Esophagus muscularis mucosa (tissue), 3 donors: ENCODE measurements around the gene JMJD1C.

Source experiments
- POLR2AphosphoS5 ChIP-seq, 2 donors: sonication (generic); formaldehyde crosslinking; IDR thresholded peaks; one replicate each; pipeline ENCODE4 v1.6.1; 2017; ENCODE audit warnings: antibody characterized with exemption in 2 of 2
- TF ChIP-seq, protein P1 (sequence below), 3 experiments: fragments of 200-600 bp in 2 of 3; fragments of 450-650 bp in 1 of 3; sonication (generic) in 2 of 3; IDR thresholded peaks; one replicate each; pipeline ENCODE4 v1.5.1; 2017 to 2019; ENCODE audit warnings: antibody characterized with exemption in 3 of 3, mild to moderate bottlenecking in 2 of 3, moderate library complexity in 1 of 3

DNA sequence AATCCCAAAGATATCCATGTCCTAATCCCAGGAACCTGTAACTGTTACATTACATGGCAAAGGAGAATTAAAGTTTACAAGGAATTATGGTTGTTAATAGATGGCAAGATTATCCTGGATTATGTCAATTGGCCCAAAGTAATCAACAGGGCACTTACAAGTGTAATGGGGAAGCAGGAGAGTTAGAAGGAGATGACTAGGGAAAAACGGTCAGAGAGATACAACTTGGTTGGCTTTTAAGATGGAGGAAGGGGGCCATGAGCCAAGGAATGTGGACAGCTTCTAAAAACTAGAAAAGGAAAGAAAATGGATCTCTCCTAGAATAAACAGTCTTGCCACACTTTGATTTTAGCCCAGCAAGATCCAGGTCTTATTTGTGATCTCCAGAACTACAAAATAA, 3.3 kb downstream of the JMJD1C start:
- TF ChIP-seq, protein P1, sequence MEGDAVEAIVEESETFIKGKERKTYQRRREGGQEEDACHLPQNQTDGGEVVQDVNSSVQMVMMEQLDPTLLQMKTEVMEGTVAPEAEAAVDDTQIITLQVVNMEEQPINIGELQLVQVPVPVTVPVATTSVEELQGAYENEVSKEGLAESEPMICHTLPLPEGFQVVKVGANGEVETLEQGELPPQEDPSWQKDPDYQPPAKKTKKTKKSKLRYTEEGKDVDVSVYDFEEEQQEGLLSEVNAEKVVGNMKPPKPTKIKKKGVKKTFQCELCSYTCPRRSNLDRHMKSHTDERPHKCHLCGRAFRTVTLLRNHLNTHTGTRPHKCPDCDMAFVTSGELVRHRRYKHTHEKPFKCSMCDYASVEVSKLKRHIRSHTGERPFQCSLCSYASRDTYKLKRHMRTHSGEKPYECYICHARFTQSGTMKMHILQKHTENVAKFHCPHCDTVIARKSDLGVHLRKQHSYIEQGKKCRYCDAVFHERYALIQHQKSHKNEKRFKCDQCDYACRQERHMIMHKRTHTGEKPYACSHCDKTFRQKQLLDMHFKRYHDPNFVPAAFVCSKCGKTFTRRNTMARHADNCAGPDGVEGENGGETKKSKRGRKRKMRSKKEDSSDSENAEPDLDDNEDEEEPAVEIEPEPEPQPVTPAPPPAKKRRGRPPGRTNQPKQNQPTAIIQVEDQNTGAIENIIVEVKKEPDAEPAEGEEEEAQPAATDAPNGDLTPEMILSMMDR (IDR thresholded peaks at IDR 0.05), result no peak
- TF ChIP-seq POLR2AphosphoS5 (IDR thresholded peaks at IDR 0.05), result no peak
